ENCODE measurements around the gene CAPN2.

Gene CAPN2

GRCh38 chr1:223720971-223721591 is 8.7 kb downstream of the CAPN2 start:
- Histone ChIP-seq H2AFZ (ENCODE audit: low read length) (no peak overlapping the region), H2BK5ac (ENCODE audit: low read length) (peak overlapping the region; percentile 46), H2BK15ac (ENCODE audit: low read length) (no peak overlapping the region), H2BK120ac (ENCODE audit: low read depth, low read length) (no peak overlapping the region), H3K79me1 (ENCODE audit: low read depth, low read length) (no peaks in the 10 kb centered on the region), H3K4me1 (ENCODE audit: control insufficient read depth in 2 of 2, insufficient read depth in 1 of 2, low read depth in 1 of 2, low read length in 2 of 2) (peaks cover 4 to 20% of the 10 kb centered on the region in 2 donors), H3K23ac (ENCODE audit: low read depth, low read length, poor library complexity) (no peak overlapping the region), H3K4me3 (ENCODE audit: low read length in 2 of 2) (no peak overlapping the region), H3K27ac (replicated peaks; ENCODE audit: low read length) (no peak overlapping the region), H3K9me3 (replicated peaks in 1 of 2; ENCODE audit: control insufficient read depth in 2 of 2, insufficient read depth in 1 of 2, low read depth in 1 of 2, low read length in 2 of 2) (no peaks in the 10 kb centered on the region), H2BK12ac (ENCODE audit: low read length) (no peak overlapping the region), H4K91ac (ENCODE audit: low read depth, low read length, poor library complexity) (no peak overlapping the region), H3K9ac (ENCODE audit: low read depth, low read length, poor library complexity) (no peak overlapping the region), H3K27me3 (ENCODE audit: control insufficient read depth in 3 of 3, insufficient read depth in 3 of 3, low read depth in 1 of 3, low read length in 3 of 3) (no peaks in the 10 kb centered on the region), H3K4ac (ENCODE audit: low read length) (no peak overlapping the region), H4K8ac (ENCODE audit: low read depth, low read length) (no peak overlapping the region), H3K18ac (ENCODE audit: low read length) (peak overlapping the region; percentile 28), H3K36me3 (replicated peaks in 1 of 2; ENCODE audit: control insufficient read depth in 2 of 2, insufficient read depth in 2 of 2, low read length in 2 of 2) (peaks cover 12 to 95% of the 10 kb centered on the region in 2 donors), H3K4me2 (ENCODE audit: insufficient read depth, low read length, poor library complexity, severe bottlenecking) (no peak overlapping the region), H2AK5ac (ENCODE audit: low read depth, low read length) (peak overlapping the region; percentile 30), H3K14ac (ENCODE audit: low read length) (no peak overlapping the region)
- DNase-seq (ENCODE audit: low spot score), result no peak
- no CpG with 5 or more reads among the region's 4 CpGs for WGBS, 2 donors (ENCODE audit: extremely low coverage in 2 of 2, insufficient read length in 2 of 2, insufficient replicate concordance in 1 of 2)

GRCh38 chr1:223721658-223722607 is 9.6 kb downstream of the CAPN2 start:
- Histone ChIP-seq H3K27me3 (ENCODE audit: control insufficient read depth in 3 of 3, insufficient read depth in 3 of 3, low read depth in 1 of 3, low read length in 3 of 3) (no peaks in the 10 kb centered on the region), H3K9ac (ENCODE audit: low read depth, low read length, poor library complexity) (no peak overlapping the region), H3K27ac (replicated peaks; ENCODE audit: low read length) (no peak overlapping the region), H4K8ac (ENCODE audit: low read depth, low read length) (no peak overlapping the region), H3K14ac (ENCODE audit: low read length) (no peak overlapping the region), H3K4me1 (ENCODE audit: control insufficient read depth in 2 of 2, insufficient read depth in 1 of 2, low read depth in 1 of 2, low read length in 2 of 2) (peaks cover 13 to 24% of the 10 kb centered on the region in 2 donors), H2BK5ac (ENCODE audit: low read length) (peak overlapping the region; percentile 46), H3K4ac (ENCODE audit: low read length) (no peak overlapping the region), H2AFZ (ENCODE audit: low read length) (no peak overlapping the region), H3K4me3 (ENCODE audit: low read length in 2 of 2) (no peak overlapping the region), H2BK12ac (ENCODE audit: low read length) (no peak overlapping the region), H3K23ac (ENCODE audit: low read depth, low read length, poor library complexity) (no peak overlapping the region), H2AK5ac (ENCODE audit: low read depth, low read length) (peak overlapping the region; percentile 30), H3K4me2 (ENCODE audit: insufficient read depth, low read length, poor library complexity, severe bottlenecking) (no peak overlapping the region), H3K18ac (ENCODE audit: low read length) (no peak overlapping the region), H3K36me3 (replicated peaks in 1 of 2; ENCODE audit: control insufficient read depth in 2 of 2, insufficient read depth in 2 of 2, low read length in 2 of 2) (peaks cover 12 to 87% of the 10 kb centered on the region in 2 donors), H3K79me1 (ENCODE audit: low read depth, low read length) (no peaks in the 10 kb centered on the region), H2BK120ac (ENCODE audit: low read depth, low read length) (no peak overlapping the region), H2BK15ac (ENCODE audit: low read length) (no peak overlapping the region), H4K91ac (ENCODE audit: low read depth, low read length, poor library complexity) (no peak overlapping the region), H3K9me3 (replicated peaks in 1 of 2; ENCODE audit: control insufficient read depth in 2 of 2, insufficient read depth in 1 of 2, low read depth in 1 of 2, low read length in 2 of 2) (no peaks in the 10 kb centered on the region)
- no peak for DNase-seq (ENCODE audit: low spot score)
- no CpG with 5 or more reads among the region's 5 CpGs for WGBS, 2 donors (ENCODE audit: extremely low coverage in 2 of 2, insufficient read length in 2 of 2, insufficient replicate concordance in 1 of 2)

- H2AK5ac ChIP-seq (ENCODE audit: low read depth, low read length), result no peak overlapping the region
Observed at GRCh38 chr1:223723351-223723904, 11.1 kb downstream of the CAPN2 start.

GRCh38 chr1:223724376-223724775 is 12.0 kb downstream of the CAPN2 start:
- Histone ChIP-seq H2BK12ac (ENCODE audit: low read length) (no peak overlapping the region), H3K4me2 (ENCODE audit: insufficient read depth, low read length, poor library complexity, severe bottlenecking) (no peak overlapping the region), H4K8ac (ENCODE audit: low read depth, low read length) (no peak overlapping the region), H3K18ac (ENCODE audit: low read length) (no peak overlapping the region), H3K4me3 (ENCODE audit: low read length in 2 of 2) (no peak overlapping the region), H3K9ac (ENCODE audit: low read depth, low read length, poor library complexity) (no peak overlapping the region), H2BK5ac (ENCODE audit: low read length) (no peak overlapping the region), H3K36me3 (replicated peaks in 1 of 2; ENCODE audit: control insufficient read depth in 2 of 2, insufficient read depth in 2 of 2, low read length in 2 of 2) (peaks cover 13 to 83% of the 10 kb centered on the region in 2 donors), H2AFZ (ENCODE audit: low read length) (no peak overlapping the region), H2BK120ac (ENCODE audit: low read depth, low read length) (no peak overlapping the region), H3K14ac (ENCODE audit: low read length) (no peak overlapping the region), H2AK5ac (ENCODE audit: low read depth, low read length) (no peak overlapping the region), H4K91ac (ENCODE audit: low read depth, low read length, poor library complexity) (no peak overlapping the region), H3K79me1 (ENCODE audit: low read depth, low read length) (no peaks in the 10 kb centered on the region), H3K9me3 (replicated peaks in 1 of 2; ENCODE audit: control insufficient read depth in 2 of 2, insufficient read depth in 1 of 2, low read depth in 1 of 2, low read length in 2 of 2) (no peaks in the 10 kb centered on the region), H3K4ac (ENCODE audit: low read length) (no peak overlapping the region), H2BK15ac (ENCODE audit: low read length) (no peak overlapping the region), H3K4me1 (ENCODE audit: control insufficient read depth in 2 of 2, insufficient read depth in 1 of 2, low read depth in 1 of 2, low read length in 2 of 2) (peaks cover 15 to 19% of the 10 kb centered on the region in 2 donors), H3K27me3 (ENCODE audit: control insufficient read depth in 3 of 3, insufficient read depth in 3 of 3, low read depth in 1 of 3, low read length in 3 of 3) (no peaks in the 10 kb centered on the region), H3K27ac (replicated peaks; ENCODE audit: low read length) (no peak overlapping the region), H3K23ac (ENCODE audit: low read depth, low read length, poor library complexity) (no peak overlapping the region)
- no CpG with 5 or more reads among the region's 4 CpGs for WGBS, 2 donors (ENCODE audit: extremely low coverage in 2 of 2, insufficient read length in 2 of 2, insufficient replicate concordance in 1 of 2)
- no peak for DNase-seq (ENCODE audit: low spot score)

More at GRCh38 chr1:223723351-223723904, 11.1 kb downstream of the CAPN2 start:
- WGBS, 2 donors (ENCODE audit: extremely low coverage in 2 of 2, insufficient read length in 2 of 2, insufficient replicate concordance in 1 of 2), result no CpG with 5 or more reads among the region's 6 CpGs
- no peak overlapping the region for H3K4me2 ChIP-seq (ENCODE audit: insufficient read depth, low read length, poor library complexity, severe bottlenecking)
- DNase-seq (ENCODE audit: low spot score), result no peak
- no peak overlapping the region for H4K8ac ChIP-seq (ENCODE audit: low read depth, low read length)
- no peak overlapping the region for H3K27ac ChIP-seq (replicated peaks; ENCODE audit: low read length)
- H3K4me3 ChIP-seq (ENCODE audit: low read length in 2 of 2), result no peak overlapping the region
- no peak overlapping the region for H3K18ac ChIP-seq (ENCODE audit: low read length)
- H2BK15ac ChIP-seq (ENCODE audit: low read length), result no peak overlapping the region
- no peak overlapping the region for H3K23ac ChIP-seq (ENCODE audit: low read depth, low read length, poor library complexity)
- no peak overlapping the region for H2BK12ac ChIP-seq (ENCODE audit: low read length)
- H3K9ac ChIP-seq (ENCODE audit: low read depth, low read length, poor library complexity), result no peak overlapping the region
- no peak overlapping the region for H3K14ac ChIP-seq (ENCODE audit: low read length)
- H3K4ac ChIP-seq (ENCODE audit: low read length), result no peak overlapping the region
- H2BK120ac ChIP-seq (ENCODE audit: low read depth, low read length), result no peak overlapping the region
- no peaks in the 10 kb centered on the region for H3K27me3 ChIP-seq (ENCODE audit: control insufficient read depth in 3 of 3, insufficient read depth in 3 of 3, low read depth in 1 of 3, low read length in 3 of 3)
- no peaks in the 10 kb centered on the region for H3K79me1 ChIP-seq (ENCODE audit: low read depth, low read length)
- H4K91ac ChIP-seq (ENCODE audit: low read depth, low read length, poor library complexity), result no peak overlapping the region
- H3K36me3 ChIP-seq (replicated peaks in 1 of 2; ENCODE audit: control insufficient read depth in 2 of 2, insufficient read depth in 2 of 2, low read length in 2 of 2), result peaks cover 10 to 84% of the 10 kb centered on the region in 2 donors
- peaks cover 15 to 24% of the 10 kb centered on the region in 2 donors for H3K4me1 ChIP-seq (ENCODE audit: control insufficient read depth in 2 of 2, insufficient read depth in 1 of 2, low read depth in 1 of 2, low read length in 2 of 2)
- no peak overlapping the region for H2BK5ac ChIP-seq (ENCODE audit: low read length)
- no peak overlapping the region for H2AFZ ChIP-seq (ENCODE audit: low read length)
- no peaks in the 10 kb centered on the region for H3K9me3 ChIP-seq (replicated peaks in 1 of 2; ENCODE audit: control insufficient read depth in 2 of 2, insufficient read depth in 1 of 2, low read depth in 1 of 2, low read length in 2 of 2)

All from neuronal stem cell (in vitro differentiated cells).